ENCODE measurements around the gene RMND5B.

GRCh38 chr5:178119915-178120606 lies 10.8 kb upstream of the RMND5B start:
- TF ChIP-seq EZH2phosphoT487 (IDR thresholded peaks at IDR 0.05; ENCODE audit: insufficient read depth, low read depth) (no peak), EZH2 (IDR thresholded peaks at IDR 0.05; ENCODE audit: insufficient read depth, poor library complexity, severe bottlenecking) (no peak)
